ENCODE measurements around the gene ADAMTS2.

GRCh38 chr5:179190851-179191505, 154.3 kb downstream of the ADAMTS2 start:
- TF ChIP-seq EP300 (IDR thresholded peaks at IDR 0.05) (no peak), CTCF (IDR thresholded peaks at IDR 0.05) (no peak), POLR2A (IDR thresholded peaks at IDR 0.05) (no peak)
